HG03196 (cell line): ENCODE data around the gene COL4A2.
"Not testable (repeated sequence)": the region's sequence is repeated elsewhere in the genome, so short reads cannot be mapped to it uniquely, and the experiment has no call there.

Source experiments
- ATAC-seq: cut with Tn5 transposase; IDR thresholded peaks from one replicate; pipeline ENCODE4 v1.9.1; 2021; ENCODE audit not compliant: unreplicated experiment

COL4A2 gene

GRCh38 chr13:110377178-110377825 is 70.2 kb downstream of the COL4A2 start:
- no peak for ATAC-seq

- no peak for ATAC-seq
These were observed 70.7 kb downstream of the COL4A2 start for GRCh38 chr13:110377826-110378201.

- no peak for ATAC-seq
These were observed 72.3 kb downstream of the COL4A2 start for GRCh38 chr13:110379358-110379757.

- no peak for ATAC-seq
These were observed 72.8 kb downstream of the COL4A2 start for GRCh38 chr13:110379905-110380341.

- no peak for ATAC-seq
These were observed 73.4 kb downstream of the COL4A2 start for GRCh38 chr13:110380359-110381028.

- ATAC-seq, result no peak
These were observed 73.9 kb downstream of the COL4A2 start for GRCh38 chr13:110381029-110381360.

- no peak for ATAC-seq
These were observed 75.1 kb downstream of the COL4A2 start for GRCh38 chr13:110382229-110382628.

GRCh38 chr13:110382830-110383229 is 75.7 kb downstream of the COL4A2 start:
- ATAC-seq, result no peak

- peak; percentile 94 for ATAC-seq
These were observed 80.5 kb downstream of the COL4A2 start for GRCh38 chr13:110387451-110388107.

- no peak for ATAC-seq
These were observed 81.2 kb downstream of the COL4A2 start for GRCh38 chr13:110388108-110388943.

GRCh38 chr13:110390567-110390966 is 83.5 kb downstream of the COL4A2 start:
- ATAC-seq, result no peak

GRCh38 chr13:110391273-110391672 is 84.2 kb downstream of the COL4A2 start:
- ATAC-seq, result no peak

- ATAC-seq, result no peak
These were observed 85.6 kb downstream of the COL4A2 start for GRCh38 chr13:110392510-110393240.

- ATAC-seq, result no peak
These were observed 86.7 kb downstream of the COL4A2 start for GRCh38 chr13:110393761-110394160.

- no peak for ATAC-seq
These were observed 87.3 kb downstream of the COL4A2 start for GRCh38 chr13:110394371-110394841.

GRCh38 chr13:110395616-110396015 is 88.5 kb downstream of the COL4A2 start:
- not testable (repeated sequence) for ATAC-seq

GRCh38 chr13:110396476-110396875 is 89.4 kb downstream of the COL4A2 start:
- no peak for ATAC-seq

GRCh38 chr13:110396913-110397381 is 89.9 kb downstream of the COL4A2 start:
- ATAC-seq, result no peak

- no peak for ATAC-seq
These were observed 90.5 kb downstream of the COL4A2 start for GRCh38 chr13:110397436-110398115.
